PC-3 (cell line): ENCODE measurements around the gene C16orf96. TPM values are rescaled to one million over a fixed set of nuclear protein-coding genes. Genes with fewer than 3 reads are reported as not detected.

Source experiments
- ATAC-seq: fragments of 200-7000 bp; cut with Tn5 transposase; 2 replicates; pipeline ENCODE4 v1.9.1; 2020; ENCODE audit warnings: mild to moderate bottlenecking, moderate library complexity
- BruUV-seq: library from RNA; stranded (reverse); fragments of 400-500 nt; replicated peaks from 2 replicates; lab custom pipeline; 2021; lab: Mats Ljungman, UMichigan
- CTCF ChIA-PET: fragments of 300-600 bp; sonication (Branson Sonifier 250); formaldehyde crosslinking; loops from one replicate; lab custom pipeline; 2022; ENCODE audit warnings: antibody characterized with exemption; lab: Charles Lee
- POLR2A ChIA-PET: fragments of 300-600 bp; sonication (Branson Sonifier 250); formaldehyde crosslinking; loops from one replicate; lab custom pipeline; 2022; ENCODE audit warnings: antibody characterized with exemption; ENCODE audit not compliant: unreplicated experiment; lab: Charles Lee
- DNase-seq: peaks from one replicate; pipeline ENCODE4 v3.0.0-alpha.2; 2015
- H2AFZ ChIP-seq: fragments of 300-600 bp; sonication (generic); 2 replicates; pipeline ENCODE4 v1.6.0; 2016; ENCODE audit warnings: antibody characterized with exemption, low read length
- H3F3A ChIP-seq: fragments of 300-600 bp; sonication (generic); one replicate; pipeline ENCODE4 v1.6.0; 2017; ENCODE audit warnings: antibody characterized with exemption, low read length, control low read depth, mild to moderate bottlenecking; ENCODE audit not compliant: unreplicated experiment
- H3K27ac ChIP-seq: fragments of 300-600 bp; sonication (generic); 2 replicates; pipeline ENCODE4 v1.5.1; 2016; ENCODE audit warnings: mild to moderate bottlenecking, low read length
- H3K27me3 ChIP-seq: fragments of 300-600 bp; sonication (generic); 2 replicates; pipeline ENCODE4 v1.6.1; 2016; ENCODE audit warnings: low read length, mixed read lengths
- H3K36me3 ChIP-seq: fragments of 300-600 bp; sonication (generic); 2 replicates; pipeline ENCODE4 v1.6.1; 2016; ENCODE audit warnings: low read depth, mixed run types, low read length, mixed read lengths
- H3K4me1 ChIP-seq: fragments of 300-600 bp; sonication (generic); 2 replicates; pipeline ENCODE4 v1.5.1; 2016; ENCODE audit warnings: low read length; ENCODE audit not compliant: insufficient read depth
- H3K4me2 ChIP-seq: fragments of 300-600 bp; sonication (generic); 2 replicates; pipeline ENCODE4 v1.6.0; 2016; ENCODE audit warnings: low read length
- H3K4me3 ChIP-seq: fragments of 300-600 bp; sonication (generic); 2 replicates; pipeline ENCODE4 v1.5.1; 2016; ENCODE audit warnings: mild to moderate bottlenecking, low read length, mixed read lengths
- H3K79me2 ChIP-seq: fragments of 300-600 bp; sonication (generic); 2 replicates; pipeline ENCODE4 v1.6.1; 2017; ENCODE audit warnings: low read length, mixed read lengths
- H3K9ac ChIP-seq: fragments of 300-600 bp; sonication (generic); 2 replicates; pipeline ENCODE4 v1.6.0; 2016; ENCODE audit warnings: mild to moderate bottlenecking, low read length
- H3K9me2 ChIP-seq: fragments of 300-600 bp; sonication (generic); replicated peaks from 2 replicates; pipeline ENCODE4 v1.6.1; 2016; ENCODE audit warnings: mixed run types, low read length, mixed read lengths
- H3K9me3 ChIP-seq: fragments of 300-600 bp; sonication (generic); 2 replicates; pipeline ENCODE4 v1.6.1; 2016; ENCODE audit warnings: low read length, mixed read lengths
- H4K20me1 ChIP-seq: fragments of 300-600 bp; sonication (generic); 2 replicates; pipeline ENCODE4 v1.6.1; 2016; ENCODE audit warnings: low read length, mixed read lengths
- EZH2 ChIP-seq: fragments of 300-600 bp; sonication (generic); IDR thresholded peaks from one replicate; pipeline ENCODE4 v1.6.1; 2017; ENCODE audit warnings: antibody characterized with exemption, mild to moderate bottlenecking, low read length; ENCODE audit not compliant: unreplicated experiment
- EZH2phosphoT487 ChIP-seq: fragments of 300-600 bp; sonication (generic); IDR thresholded peaks from 2 replicates; pipeline ENCODE4 v1.6.1; 2018; ENCODE audit warnings: mild to moderate bottlenecking, antibody characterized with exemption, low read length, borderline replicate concordance
- intact Hi-C: fragments of 100-400 bp; cut with micrococcal nuclease; formaldehyde crosslinking; loops from 2 replicates; pipeline ENCODE4 v1.9.0; 2023
- total RNA-seq: library from RNA; depleted of rRNA; stranded (reverse); fragments of >200 nt; gene quantifications from 2 replicates; pipeline ENCODE4 v1.2.3, GENCODE V29; 2014
- TF ChIP-seq, protein P1 (sequence below): fragments of 300-600 bp; sonication (generic); conservative IDR thresholded peaks from 2 replicates; pipeline ENCODE4 v1.5.1; 2017; ENCODE audit warnings: antibody characterized with exemption, low read depth, mild to moderate bottlenecking, low read length

C16orf96 gene
- total RNA-seq, 1 experiment from 2014 or later, result not detected

DNA sequence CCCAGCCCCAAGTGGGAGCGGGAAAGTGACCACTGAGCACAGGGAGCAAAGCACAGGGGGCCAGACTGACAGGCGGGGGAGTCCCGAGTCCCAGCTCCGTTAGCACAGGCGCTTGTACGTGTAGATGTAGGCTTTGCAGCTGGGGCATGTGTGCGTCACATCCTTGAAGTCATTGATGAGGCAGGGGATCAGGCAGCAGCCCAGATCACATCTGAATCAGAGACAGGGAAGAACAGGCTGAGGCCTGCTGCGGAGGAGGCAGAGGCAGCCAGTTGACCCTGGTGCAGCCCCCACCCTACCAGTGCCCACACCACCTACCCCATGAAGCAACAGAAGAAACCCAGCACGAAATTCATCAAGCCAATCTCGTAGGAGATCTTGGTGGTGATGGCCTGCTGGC is 43.7 kb upstream of the C16orf96 start:
- H3K9me2 ChIP-seq, result no peaks in the 10 kb centered on the region
- H2AFZ ChIP-seq, result no peak overlapping the region
- H3K9ac ChIP-seq, result no peak overlapping the region
- CTCF ChIA-PET, result no interaction called here
- H3K79me2 ChIP-seq, result no peaks in the 10 kb centered on the region
- H3K4me3 ChIP-seq, result no peak overlapping the region
- no peak for ATAC-seq
- BruUV-seq, result no TSS peak
- H3K9me3 ChIP-seq, result no peaks in the 10 kb centered on the region
- no peak for DNase-seq
- H4K20me1 ChIP-seq, result no peaks in the 10 kb centered on the region
- H3K4me1 ChIP-seq, result no peaks in the 10 kb centered on the region
- POLR2A ChIA-PET, result no interaction called here
- no peaks in the 10 kb centered on the region for H3F3A ChIP-seq
- TF ChIP-seq EZH2, result no peak
- TF ChIP-seq EZH2phosphoT487, result no peak
- TF ChIP-seq, protein P1, sequence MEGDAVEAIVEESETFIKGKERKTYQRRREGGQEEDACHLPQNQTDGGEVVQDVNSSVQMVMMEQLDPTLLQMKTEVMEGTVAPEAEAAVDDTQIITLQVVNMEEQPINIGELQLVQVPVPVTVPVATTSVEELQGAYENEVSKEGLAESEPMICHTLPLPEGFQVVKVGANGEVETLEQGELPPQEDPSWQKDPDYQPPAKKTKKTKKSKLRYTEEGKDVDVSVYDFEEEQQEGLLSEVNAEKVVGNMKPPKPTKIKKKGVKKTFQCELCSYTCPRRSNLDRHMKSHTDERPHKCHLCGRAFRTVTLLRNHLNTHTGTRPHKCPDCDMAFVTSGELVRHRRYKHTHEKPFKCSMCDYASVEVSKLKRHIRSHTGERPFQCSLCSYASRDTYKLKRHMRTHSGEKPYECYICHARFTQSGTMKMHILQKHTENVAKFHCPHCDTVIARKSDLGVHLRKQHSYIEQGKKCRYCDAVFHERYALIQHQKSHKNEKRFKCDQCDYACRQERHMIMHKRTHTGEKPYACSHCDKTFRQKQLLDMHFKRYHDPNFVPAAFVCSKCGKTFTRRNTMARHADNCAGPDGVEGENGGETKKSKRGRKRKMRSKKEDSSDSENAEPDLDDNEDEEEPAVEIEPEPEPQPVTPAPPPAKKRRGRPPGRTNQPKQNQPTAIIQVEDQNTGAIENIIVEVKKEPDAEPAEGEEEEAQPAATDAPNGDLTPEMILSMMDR, result no peak
- H3K27ac ChIP-seq, result no peak overlapping the region
- H3K36me3 ChIP-seq, result peaks cover 4% of the 10 kb centered on the region; the same call in 1 of the 2 replicates
- H3K27me3 ChIP-seq, result no peaks in the 10 kb centered on the region
- no peak overlapping the region for H3K4me2 ChIP-seq
- intact Hi-C loops, result no loop called here

DNA sequence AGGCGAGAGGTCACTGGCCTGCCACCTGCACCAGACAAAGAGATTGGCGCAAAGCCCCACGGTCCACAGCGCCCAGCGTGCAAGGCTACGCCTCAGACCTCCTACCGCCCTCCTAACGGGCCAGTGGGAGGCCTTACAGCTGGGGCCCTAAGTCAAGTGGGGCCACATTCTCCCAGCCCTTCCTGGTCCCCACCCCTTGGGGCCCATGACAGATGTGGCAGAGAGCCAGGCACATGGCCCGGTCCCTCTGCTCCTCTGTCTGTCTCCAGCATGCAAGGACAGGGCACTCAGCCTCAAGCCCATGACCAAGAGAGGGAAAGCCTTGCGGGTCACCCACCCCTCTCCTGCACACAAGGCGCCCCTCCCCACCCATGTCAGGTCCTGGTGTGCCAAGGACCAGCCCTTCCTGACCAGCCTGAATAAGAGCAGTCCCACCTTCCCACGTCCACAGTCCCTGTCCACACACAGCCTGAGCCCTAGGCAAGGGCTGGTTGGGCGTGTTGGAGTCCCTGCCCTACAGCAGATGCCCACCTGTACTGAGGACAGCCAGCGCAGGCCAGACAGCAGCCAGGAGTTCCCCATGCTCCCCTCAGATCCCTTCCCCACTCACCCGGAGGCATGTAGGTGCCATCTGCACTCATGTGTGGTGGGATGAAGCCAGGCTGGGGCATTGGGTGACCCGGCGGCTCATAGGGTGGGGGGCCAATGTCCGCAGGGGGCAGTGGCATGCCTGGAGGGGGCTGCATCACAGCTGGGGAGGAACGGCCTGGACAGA is 42.9 kb upstream of the C16orf96 start:
- BruUV-seq, result no TSS peak
- H4K20me1 ChIP-seq, result no peaks in the 10 kb centered on the region
- H3K4me2 ChIP-seq, result no peak overlapping the region
- no peaks in the 10 kb centered on the region for H3K79me2 ChIP-seq
- DNase-seq (no peak), ATAC-seq (no peak)
- H3K4me3 ChIP-seq, result no peak overlapping the region
- H3K9ac ChIP-seq, result no peak overlapping the region
- no peaks in the 10 kb centered on the region; the same call in 1 of the 2 replicates for H3K36me3 ChIP-seq
- ChIA-PET CTCF (no interaction called here), POLR2A (no interaction called here)
- H2AFZ ChIP-seq, result no peak overlapping the region
- H3K9me2 ChIP-seq, result no peaks in the 10 kb centered on the region
- no peaks in the 10 kb centered on the region for H3K27me3 ChIP-seq
- no peaks in the 10 kb centered on the region for H3K4me1 ChIP-seq
- H3K27ac ChIP-seq, result no peak overlapping the region
- no peaks in the 10 kb centered on the region for H3F3A ChIP-seq
- no peaks in the 10 kb centered on the region for H3K9me3 ChIP-seq
- TF ChIP-seq EZH2phosphoT487 (no peak), EZH2 (no peak)
- TF ChIP-seq, protein P1, result no peak
- intact Hi-C loops, result no loop called here

DNA sequence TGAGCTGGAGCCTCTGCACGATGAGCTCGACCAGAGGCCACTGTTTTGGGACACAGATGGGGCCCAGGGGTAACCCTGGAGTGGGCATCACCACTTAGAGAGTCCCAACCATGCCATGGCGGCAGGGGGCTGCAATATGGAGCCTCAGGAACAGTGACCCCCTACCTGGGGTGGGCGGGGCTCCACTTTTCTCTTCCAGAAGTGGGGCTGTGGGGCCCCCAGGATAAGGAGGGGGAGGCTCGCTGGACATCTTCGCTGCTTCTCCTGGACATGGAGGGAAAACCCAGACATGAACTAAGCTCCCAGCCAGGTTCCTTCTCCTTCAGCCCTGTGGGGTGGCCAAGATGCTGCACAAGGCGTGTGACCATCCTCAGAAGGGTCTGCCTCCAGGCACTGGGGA is 42.3 kb upstream of the C16orf96 start:
- ChIA-PET CTCF (no interaction called here), POLR2A (no interaction called here)
- no peaks in the 10 kb centered on the region for H3F3A ChIP-seq
- H2AFZ ChIP-seq, result no peak overlapping the region
- no peak overlapping the region for H3K4me2 ChIP-seq
- TF ChIP-seq, protein P1, result no peak
- TF ChIP-seq EZH2 (no peak), EZH2phosphoT487 (no peak)
- no peaks in the 10 kb centered on the region for H3K27me3 ChIP-seq
- no peak overlapping the region for H3K4me3 ChIP-seq
- H4K20me1 ChIP-seq, result no peaks in the 10 kb centered on the region
- H3K36me3 ChIP-seq, result no peaks in the 10 kb centered on the region; the same call in 1 of the 2 replicates
- no peak overlapping the region for H3K9ac ChIP-seq
- H3K4me1 ChIP-seq, result no peaks in the 10 kb centered on the region
- ATAC-seq (no peak), DNase-seq (no peak)
- no TSS peak for BruUV-seq
- no peaks in the 10 kb centered on the region for H3K9me3 ChIP-seq
- H3K27ac ChIP-seq, result no peak overlapping the region
- H3K79me2 ChIP-seq, result no peaks in the 10 kb centered on the region
- no peaks in the 10 kb centered on the region for H3K9me2 ChIP-seq
- intact Hi-C loops, result no loop called here
